Measurements from ENCODE around the gene PPP1R13L.

GRCh38 chr19:45448887-45449299 is 44.0 kb upstream of the PPP1R13L start:
- no peak for TF ChIP-seq CTCF (IDR thresholded peaks at IDR 0.05)
- TF ChIP-seq ZFX (IDR thresholded peaks at IDR 0.05; ENCODE audit: borderline replicate concordance) = no peak

Measured in 22Rv1 (cell line).